Activated CD4-positive, alpha-beta T cell treated with anti-CD3 and anti-CD28 coated beads for 48 hours (primary cell): Measurements from ENCODE around the gene OS9.

Experiments used
- DNase-seq: peaks from one replicate; pipeline ENCODE4 v3.0.0-alpha.2; 2020

The OS9 gene

DNA sequence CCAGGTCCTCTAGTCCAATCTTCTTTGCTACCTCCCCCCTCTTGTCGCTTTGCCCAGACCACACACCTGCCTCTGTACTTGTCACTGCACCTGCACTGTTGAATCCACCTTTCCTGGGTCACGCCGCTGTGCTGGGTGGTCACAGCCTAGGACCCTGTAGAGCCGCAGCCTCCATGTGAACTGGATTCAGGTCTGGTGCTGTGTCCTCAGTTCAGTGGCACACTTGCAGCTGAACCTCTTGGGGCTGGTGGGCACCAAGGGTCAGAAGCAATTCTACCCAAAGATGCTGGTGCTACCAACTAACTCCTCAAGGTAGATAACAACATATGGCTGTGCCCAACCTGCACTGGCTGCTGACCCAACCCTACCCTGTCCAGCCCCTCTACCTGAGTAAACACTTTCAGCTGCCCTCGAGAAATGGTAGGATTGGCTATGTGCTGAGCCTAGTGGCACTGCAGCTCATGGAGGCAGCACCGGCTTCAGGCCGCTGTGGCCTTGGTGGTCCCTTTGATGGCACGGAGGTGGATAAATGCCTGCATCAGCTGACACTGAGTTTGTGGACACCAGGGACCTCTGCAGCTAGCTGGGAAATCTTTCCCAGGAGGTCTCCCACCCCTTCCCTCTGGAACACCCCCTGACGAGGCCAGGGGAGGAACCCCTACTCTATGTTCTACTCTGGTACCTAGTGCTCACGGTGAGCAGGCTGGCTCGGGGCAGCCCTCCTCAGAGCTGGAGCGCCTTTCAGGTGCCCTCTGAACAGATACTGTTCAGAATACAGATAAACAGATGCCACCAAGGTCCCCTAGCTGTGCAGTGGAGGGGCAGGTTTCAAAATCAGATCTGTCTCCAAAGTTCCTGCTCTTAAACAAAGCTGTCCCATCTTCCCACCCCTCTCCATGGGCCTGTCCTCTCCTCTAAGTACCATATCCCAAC lies 30.3 kb downstream of the OS9 start:
- no peak for DNase-seq

DNA sequence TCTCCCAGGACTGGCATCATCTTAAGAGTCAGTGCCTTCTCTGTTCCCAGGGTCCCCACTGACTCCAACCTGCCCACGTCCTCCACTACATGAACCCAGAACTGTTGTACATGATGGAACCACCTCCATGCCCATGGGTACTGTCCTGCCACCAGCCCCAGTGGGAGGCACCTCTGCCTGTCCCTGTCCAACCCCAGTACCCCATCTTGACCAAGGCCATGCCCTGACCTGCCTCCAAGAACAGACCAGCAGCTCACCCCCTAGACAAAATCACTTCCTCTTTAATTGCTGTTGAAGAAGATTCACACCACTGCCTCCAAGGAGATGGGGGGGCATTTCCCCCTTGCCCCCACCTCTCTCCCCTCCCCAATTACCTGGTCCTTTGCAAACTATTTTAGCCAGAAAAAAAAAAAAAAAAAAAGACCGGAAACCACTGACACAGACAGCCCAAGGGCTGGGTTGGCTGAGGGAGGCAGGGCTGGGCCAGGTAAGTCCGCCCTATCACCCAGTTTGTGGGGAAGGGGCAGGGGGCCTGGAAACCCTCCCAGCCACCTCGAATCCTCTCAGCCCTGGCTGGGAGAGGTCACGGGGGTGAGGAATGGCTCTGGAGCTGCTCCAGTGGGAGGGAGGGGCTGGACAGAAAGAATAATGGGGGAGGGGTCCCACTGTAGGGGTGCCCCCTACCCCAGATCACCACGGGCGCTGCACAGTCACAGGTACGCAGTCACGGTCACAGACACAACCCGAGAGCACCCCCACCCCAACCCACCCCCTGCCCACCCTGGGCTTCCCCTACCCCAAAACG lies 31.2 kb downstream of the OS9 start:
- no peak for DNase-seq

DNA sequence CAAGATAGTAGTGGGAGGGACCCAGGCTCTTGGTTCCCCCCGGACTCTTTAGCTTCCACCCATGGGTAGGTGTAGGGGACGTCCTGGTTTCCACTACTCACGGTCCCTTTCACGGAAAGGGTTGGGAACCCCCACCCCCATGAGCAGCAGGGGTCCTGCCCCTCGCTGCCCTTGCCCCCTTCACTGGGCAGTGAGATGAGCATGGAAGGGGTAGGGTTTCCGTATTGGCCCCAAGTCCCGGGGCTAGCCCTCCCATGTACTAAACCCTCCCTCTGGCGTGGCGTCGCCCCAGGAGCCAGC lies 31.9 kb downstream of the OS9 start:
- DNase-seq, result no peak

DNA sequence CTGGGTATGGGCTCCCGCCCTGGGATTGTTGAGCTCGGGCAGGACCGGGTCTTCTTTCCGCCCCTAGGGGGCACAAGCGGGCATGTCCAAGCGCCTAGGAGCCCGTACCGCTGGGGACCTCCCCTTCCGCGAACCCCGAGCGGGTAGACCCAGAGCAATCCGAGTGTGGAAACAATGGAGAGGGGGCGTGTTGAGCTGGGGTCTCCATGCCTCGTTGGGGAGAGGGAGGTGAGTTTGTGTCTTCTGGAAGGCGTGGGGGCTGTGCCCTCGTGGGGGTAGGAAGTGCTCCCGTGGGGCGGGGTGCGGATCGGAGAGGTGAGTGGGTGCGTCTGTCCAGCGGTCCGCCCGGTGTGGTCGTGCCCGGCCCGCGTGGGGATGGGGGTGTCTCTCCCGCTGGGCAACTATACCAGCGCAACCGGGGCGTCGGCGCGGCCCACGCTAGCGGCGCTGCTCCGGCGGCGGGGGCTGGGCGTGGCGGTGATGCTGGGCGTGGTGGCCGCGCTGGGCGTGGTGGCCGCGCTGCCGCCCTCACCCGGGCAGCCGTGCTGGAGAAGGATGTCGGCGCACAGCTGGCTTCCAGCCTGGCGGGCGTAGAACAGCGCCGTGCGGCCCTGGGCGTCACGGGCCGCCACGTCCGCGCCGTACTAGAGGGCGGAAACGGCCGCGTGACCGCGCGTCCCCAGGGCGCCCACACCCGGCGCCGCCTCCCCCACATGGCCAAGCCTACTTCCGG lies 32.4 kb downstream of the OS9 start:
- DNase-seq, result peak; percentile 51

DNA sequence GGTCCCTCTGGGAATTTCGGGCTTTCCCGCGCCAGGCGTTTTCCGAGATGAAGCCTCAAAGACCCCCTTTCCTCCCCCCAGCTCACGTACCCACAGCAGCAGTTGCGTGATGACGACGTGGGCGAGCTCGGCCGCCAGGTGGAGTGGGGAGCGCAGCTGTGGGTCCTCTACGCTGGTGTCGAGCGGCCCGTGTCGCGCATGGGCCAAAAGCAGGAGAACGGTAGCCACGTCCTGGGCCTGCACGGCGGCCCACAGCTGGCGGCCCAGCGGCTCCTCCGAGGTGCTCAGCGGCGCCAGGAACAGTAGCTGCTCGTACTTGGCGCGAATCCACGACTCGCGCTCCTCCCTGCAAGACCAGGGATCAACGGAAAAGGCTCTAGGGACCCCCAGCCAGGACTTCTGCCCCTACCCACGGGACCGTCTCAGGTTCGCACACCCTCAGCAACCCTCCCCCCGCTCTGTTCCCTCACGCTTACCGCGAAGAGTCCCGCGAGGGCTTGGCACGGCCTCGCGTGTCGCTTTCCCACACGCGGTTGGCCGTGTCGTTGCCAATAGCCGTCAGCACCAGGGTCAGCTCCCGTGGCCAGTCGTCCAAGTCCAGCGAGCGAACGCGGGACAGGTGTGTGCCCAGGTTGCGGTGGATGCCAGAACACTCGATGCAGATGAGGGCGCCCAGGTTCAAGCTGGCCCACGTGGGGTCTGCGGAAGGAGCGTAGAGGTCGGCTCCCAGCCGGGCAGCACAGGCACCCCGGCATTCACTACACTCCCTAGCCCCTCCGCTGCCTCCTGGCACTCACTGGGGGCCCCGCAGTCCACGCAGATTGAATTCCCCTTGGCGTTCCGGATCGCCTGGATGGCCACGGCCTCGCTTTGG lies 33.2 kb downstream of the OS9 start:
- peak; percentile 2 for DNase-seq

DNA sequence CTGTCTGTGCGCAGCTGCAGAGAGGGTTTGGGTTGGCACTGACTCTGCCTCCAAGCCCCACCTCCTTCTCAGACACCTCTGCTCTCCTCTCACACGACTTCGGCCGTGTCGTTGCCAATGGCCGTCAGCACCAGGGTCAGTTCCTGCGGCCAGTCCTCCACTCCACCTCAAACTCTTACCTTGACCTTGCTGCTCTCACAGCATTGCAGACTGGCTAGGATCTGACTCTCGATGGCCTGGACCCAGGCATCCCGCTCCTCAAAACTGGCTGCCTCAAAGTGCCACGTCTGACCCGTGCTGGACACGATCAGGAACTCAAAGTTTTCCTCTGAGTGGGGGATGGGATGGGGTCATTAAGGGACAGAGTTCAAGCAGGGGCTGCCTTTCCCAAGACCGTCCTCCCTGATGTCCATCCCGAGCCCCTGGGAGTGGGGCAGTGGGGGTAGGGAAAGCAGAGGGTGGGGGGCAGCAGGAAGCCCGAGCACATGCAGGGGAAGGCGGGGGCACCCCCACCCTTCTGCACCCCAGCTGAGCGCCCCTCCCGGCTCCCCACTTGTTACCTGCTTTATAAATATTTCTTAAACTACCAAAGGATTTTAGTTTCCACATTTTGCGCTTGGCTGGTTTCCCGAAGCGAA lies 33.9 kb downstream of the OS9 start:
- DNase-seq, result peak; percentile 0

DNA sequence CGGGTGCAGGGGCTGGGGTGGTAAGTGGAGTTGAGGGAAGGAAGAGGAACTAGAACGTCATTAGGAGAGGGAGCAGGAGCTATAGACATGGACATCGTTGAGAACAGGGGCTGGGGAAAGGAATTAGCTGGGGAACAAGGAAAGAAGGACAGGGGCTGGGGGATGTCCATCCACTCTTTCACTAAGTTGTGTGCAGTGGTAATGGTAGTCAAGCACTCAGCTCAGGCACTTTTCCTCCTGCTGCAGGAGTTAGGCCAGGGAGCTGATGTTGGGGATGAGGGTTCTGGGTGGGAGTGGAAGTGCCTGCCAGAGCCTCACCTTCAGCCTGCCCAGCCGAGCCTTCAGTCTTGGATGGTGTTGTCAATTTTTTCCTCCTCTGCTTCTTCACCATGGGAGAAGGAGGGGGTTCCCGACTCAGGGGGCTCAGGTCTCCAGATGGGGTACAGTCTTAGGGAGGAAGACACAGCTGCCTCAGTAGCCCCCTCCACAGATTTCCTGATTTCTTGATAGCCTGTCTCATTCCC lies 35.5 kb downstream of the OS9 start:
- DNase-seq, result no peak

DNA sequence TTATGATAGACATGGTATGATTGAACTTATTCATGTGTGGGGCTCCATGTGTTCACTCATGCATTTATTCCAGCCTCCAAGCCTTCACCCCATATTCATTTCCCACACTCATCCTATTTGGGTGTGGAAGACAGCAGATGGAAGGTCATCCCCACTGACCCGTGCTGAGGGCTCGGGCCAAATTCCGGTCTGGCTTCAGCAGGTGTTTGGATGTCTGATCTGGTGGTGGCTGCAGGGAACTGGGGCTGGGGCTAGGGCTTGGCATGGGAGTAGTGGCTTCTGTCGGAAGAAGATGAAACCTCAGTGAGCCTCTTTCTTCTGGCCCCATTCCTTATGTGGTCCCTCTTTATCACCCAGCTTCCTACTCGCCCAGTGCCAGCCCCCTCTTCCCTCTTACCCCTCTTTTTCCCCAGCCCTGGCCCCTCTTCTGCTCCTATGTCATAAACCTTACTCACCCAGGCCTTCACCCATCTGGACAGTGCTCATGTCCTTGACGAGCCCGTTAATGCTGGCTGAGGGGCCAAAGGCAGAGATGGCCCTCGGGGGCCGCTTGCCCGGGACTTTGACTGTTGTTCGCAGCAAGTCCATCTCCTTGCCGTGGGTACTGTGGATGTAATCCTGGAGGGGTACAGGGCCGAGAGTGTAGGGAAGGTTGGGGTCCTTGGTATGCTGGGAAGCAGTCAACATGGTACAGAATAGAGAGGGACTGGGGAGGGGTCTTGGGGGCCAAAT lies 36.6 kb downstream of the OS9 start:
- DNase-seq, result no peak

DNA sequence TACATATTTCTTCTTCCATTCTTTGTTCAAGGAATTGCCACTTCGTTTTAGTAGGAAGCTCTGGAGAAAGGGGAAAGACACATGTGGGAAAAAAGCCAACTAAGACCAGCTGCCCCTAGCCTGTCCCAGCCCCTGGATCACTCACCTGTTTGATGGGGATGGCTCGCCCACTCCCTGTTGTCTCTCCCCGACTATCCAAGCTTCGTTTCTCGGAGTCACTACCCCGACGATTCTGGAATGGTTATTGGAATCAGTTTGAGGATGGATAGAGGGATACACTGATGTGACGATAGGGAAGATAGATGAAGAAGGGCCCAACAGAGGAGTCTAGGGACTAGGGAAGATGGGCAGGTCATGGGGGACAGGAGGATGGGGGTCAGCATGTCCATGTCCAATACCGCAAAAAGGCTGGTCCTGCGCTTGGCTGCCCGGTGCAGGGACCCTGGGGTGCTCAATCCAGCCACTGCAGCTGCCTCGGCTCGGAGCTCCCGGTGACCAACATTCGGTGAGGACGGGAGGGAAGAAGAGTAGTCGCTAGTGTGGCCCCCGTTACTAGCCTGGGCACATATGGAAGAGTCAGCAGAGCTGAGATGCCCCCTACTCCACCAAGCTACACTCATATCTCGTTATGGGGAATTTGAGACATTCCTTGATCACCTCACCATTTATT lies 37.6 kb downstream of the OS9 start:
- no peak for DNase-seq

DNA sequence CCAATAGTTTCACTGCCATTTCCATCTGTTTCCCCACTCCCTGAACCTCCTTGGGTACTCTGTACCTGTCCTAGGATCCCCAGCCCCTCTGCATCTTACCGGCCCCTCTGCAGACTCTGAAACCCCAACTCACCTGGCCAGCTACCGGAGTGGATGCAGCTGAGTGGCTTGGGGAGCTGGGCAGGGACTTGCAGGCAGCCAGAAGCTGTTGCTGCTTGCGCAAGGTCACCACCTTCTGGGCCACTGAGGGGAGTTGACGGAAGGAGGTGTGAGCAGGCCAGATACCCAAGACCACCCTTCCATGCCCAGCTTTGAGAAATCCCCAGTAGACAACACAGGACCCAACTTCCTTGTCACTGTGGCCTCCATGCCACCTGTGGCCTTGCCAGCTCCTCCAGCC lies 38.3 kb downstream of the OS9 start:
- DNase-seq, result no peak

DNA sequence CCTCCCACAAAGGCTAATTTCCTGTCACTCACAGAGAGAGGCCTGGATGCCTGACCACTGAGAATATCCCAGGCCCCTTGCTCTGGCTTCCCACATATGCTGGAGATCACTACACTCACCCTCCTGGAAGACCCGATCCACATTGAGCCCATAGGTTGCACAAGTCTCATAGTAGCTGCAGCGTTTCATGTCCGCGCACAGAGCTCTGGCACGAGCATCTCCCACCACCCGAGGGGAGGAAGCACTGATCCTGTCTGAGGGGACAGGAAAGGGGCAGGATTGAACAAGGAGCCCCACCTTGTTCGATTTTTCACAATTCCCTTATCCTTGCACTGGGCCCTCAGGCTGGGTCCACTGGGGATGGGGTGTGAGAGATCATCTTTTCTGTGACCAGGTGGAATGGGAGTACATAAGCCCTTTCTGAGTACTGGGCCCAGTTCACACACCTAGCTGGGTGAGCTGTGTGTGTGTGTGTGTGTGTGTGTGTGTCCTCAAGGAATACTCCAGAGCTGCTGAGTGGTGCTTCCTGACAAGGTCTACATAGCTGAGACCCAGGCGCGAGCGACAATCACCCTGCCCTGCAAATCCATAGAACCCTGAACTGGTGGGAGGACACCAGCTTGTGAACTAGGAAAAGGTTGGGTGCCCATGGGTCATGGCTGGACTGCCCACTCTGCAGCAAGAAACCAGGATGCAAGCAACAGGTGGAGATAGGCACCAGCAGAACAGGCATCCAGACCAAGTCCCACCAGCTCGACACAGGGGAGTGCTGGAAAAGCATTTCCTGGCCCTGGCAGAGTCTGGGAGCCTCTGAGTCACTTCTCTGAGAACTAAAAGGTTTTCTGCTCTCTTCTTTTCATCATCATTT lies 39.0 kb downstream of the OS9 start:
- DNase-seq, result no peak

DNA sequence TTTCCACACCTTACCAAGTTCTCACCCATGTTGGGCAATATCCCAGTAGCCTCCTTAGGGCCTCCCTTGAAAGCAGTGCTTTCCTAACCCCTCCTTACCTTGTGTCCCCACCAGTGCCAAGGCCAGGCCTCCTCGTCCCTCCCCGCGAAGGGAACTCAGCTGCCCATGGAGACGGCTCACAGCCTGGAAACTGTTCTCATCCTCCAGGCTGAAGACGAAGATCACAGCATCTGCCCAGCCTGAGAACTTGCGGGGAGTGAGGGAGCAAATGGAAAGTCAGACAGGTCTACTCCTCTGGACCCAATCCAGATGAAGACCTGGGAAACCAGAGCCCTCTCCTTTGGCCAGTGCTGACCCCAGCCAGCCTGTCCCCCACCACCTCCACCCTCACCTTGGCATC lies 40.0 kb downstream of the OS9 start:
- no peak for DNase-seq

DNA sequence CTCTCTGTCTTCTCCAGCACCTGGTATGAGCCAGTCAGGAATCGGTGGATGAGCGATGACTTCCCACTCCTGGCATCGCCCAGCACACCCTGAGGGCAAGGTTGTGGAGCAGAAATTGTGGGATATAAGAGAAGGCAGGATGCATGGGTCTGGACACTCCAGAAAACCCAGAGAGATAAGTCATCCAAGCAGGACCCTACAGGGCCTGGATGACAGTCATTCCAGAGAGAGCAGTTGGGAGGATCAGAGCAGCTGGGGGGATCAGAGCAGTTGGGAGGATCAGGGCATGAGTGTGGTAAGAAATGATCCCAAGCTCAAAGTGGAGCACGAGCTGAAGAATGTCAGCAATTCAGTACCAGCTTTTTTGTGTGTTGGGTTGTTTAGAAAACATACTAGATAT lies 40.7 kb downstream of the OS9 start:
- no peak for DNase-seq

DNA sequence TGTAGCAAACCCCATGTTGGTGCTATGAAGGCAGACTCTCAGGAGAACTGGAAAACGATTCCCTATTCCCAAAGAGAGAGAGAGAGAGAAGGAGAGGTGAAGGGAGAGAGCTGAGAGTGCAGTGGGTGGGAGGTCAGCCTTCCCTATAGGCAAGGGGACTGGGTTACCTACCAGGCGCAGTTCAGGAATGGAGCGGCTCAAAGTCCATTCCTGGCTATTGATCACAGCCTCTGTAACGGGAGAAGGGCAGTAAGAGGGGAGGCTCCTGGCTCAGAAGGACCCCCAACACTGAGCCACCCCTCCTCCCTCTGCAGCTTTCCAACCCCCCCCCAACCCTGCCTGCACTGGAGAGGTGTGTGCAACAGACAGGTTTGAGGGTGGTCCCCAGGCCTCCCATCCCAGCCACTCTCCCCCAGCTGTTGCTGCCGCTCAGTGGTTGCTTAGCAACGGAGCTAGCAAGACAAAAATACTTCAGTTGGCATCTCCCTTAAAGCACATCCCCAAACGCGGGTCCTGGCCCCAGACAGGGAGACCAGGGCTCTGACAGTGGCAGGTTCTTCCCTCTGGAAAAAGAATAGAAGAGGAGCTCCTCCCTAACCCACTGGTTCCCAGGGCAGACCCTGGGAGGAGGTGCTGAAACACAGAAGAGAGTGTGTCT lies 41.4 kb downstream of the OS9 start:
- no peak for DNase-seq

DNA sequence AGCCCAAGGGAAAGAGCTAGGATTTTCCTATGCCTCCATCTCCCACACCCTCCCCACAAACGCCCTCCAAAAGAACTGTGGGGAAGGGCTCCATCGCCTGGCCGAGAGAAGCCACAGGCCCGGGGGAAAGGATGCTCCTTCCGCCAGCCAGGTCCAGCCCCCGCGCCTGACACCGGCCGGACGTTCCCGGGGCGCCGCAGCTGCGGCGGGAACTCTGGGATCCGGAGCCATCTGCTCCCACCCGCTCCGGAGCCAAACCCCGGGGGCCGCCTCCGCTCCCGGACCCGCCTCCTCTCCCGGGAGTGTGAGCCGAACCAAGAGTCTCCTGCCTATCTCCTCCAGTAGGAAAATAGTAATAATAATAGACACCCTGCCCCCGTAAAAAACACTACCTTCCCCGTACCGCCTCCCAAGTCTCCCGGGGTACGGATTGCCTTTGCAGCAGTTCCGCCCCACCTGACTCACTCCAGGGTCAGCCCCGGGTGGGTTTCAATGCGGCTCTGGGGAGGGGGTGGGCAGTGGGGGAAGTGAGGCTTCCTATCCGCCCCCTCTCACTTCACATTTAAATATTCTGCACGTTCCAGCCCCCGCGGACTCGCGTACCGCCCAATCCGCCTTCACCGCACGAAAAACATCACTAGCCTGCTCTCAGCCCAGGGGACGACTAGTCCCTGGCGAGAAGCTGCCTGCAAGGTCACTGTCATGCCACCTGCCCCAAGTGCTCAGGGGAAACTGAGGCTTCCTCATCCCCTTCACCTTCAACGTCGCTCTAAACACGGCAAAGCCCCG lies 42.2 kb downstream of the OS9 start:
- no peak for DNase-seq

DNA sequence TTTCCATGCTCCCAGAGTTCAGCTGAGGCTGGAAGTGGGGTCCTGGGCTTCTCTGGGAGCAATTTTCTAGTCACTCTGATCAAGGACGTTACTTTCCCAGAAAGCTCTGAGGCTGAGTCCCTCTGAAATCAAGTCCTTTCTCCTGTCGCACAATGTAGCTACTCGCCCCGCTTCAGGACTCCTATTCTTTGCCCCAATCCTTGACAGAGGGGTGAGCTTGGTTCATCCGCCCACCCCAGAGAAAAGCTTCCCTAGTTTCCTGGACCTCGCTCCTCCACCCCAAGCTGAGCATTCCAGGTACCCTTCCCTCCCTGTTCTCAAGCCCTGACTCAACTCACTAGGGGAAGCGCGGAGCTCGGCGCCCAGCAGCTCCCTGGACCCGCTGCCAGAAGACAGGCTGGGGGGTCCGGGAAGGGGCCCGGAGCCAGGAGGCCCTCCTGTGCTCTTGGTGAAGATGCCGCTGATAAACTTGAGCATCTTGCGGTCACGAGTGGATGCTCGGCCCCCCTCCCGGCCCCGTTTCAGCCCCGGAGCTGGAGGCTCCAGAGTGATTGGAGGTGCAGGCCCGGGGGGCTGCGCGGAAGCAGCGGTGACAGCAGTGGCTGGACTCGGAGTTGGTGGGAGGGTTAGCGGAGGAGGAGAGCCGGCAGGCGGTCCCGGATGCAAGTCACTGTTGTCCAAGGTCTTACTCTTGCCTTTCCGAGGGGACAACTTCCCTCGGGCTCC lies 43.0 kb downstream of the OS9 start:
- no peak for DNase-seq
